Left lung (tissue), 10 donors: ENCODE results near the gene ING3. TPM values are rescaled to one million over a fixed set of nuclear protein-coding genes. Genes with fewer than 3 reads are reported as not detected.
A peak's percentile ranks its signal among the peaks of the same experiment; 100 is the strongest.

ENCODE experiments used
- ATAC-seq: fragments of 200-7000 bp; cut with Tn5 transposase; one replicate; pipeline ENCODE4 v1.9.1; 2020; ENCODE audit warnings: moderate library complexity
- DNase-seq, 4 donors: peaks; one replicate each; pipeline ENCODE4 v3.0.0-alpha.2; 2013 to 2020
- H3K27ac ChIP-seq, 2 donors: fragments of 200-600 bp; sonication (generic) in 1 of 2; one replicate each; pipeline versions ENCODE4 v1.5.0 to v1.8.0; 2020 to 2021
- H3K27me3 ChIP-seq, 2 donors: fragments of 200-600 bp; sonication (generic) in 1 of 2; one replicate each; pipeline versions ENCODE4 v1.5.0 to v1.8.0; 2020 to 2021
- H3K36me3 ChIP-seq, 2 donors: fragments of 200-600 bp; sonication (generic) in 1 of 2; one replicate each; pipeline versions ENCODE4 v1.5.0 to v1.8.0; 2020 to 2021
- H3K4me1 ChIP-seq, 2 donors: fragments of 200-600 bp; one replicate each; pipeline ENCODE4 v1.8.0; 2021
- H3K4me3 ChIP-seq, 2 donors: fragments of 200-600 bp; sonication (generic) in 1 of 2; one replicate each; pipeline versions ENCODE4 v1.5.0 to v1.8.0; 2020 to 2021; ENCODE audit warnings: mild to moderate bottlenecking in 1 of 2
- H3K9me3 ChIP-seq, 2 donors: fragments of 200-600 bp; sonication (generic) in 1 of 2; one replicate each; pipeline versions ENCODE4 v1.5.0 to v1.8.0; 2020 to 2021
- CTCF ChIP-seq, 2 donors: fragments of 200-600 bp; sonication (generic) in 1 of 2; IDR thresholded peaks; one replicate each; pipeline versions ENCODE4 v1.5.0 to v1.8.0; 2021; ENCODE audit warnings: antibody characterized with exemption in 2 of 2
- intact Hi-C, 2 donors: fragments of 100-400 bp; cut with DNase I; formaldehyde crosslinking; loops; one replicate each; pipeline versions ENCODE4 v1.11.2 to v1.14.2; 2022
- polyA plus RNA-seq, 6 donors: library from polyadenylated mRNA; unstranded; fragments of 120-200 nt; gene quantifications; one replicate each; pipeline ENCODE4 v1.2.1, GENCODE V29; 2013; ENCODE audit not compliant: insufficient read length in 6 of 6
- total RNA-seq, 2 donors: library from RNA; stranded (reverse); fragmentation: NEBNext Ultra II Directional; extraction: Animal tissue kit (Norgen Biotek cat#: 25700); gene quantifications; one replicate each; pipeline ENCODE4 v1.2.1, GENCODE V29; 2021
- donor health status: DM: no; HTN: yes; CAD: no.
- donor health status: DM: no; HTN: no; CAD: no.

Gene ING3
- total and polyA plus RNA-seq, 8 donors: 13.1 to 40.6 (median 34.5) TPM

- H3K27me3 ChIP-seq: no peaks in the 10 kb centered on the region
- H3K4me1 ChIP-seq: peaks cover 0 to 5% of the 10 kb centered on the region in 2 donors
- intact Hi-C loops: no loop called here
- ATAC-seq (no peak), DNase-seq (no peak)
- no peaks in the 10 kb centered on the region for H3K9me3 ChIP-seq
- no peak overlapping the region for H3K27ac ChIP-seq
- no peaks in the 10 kb centered on the region for H3K36me3 ChIP-seq
- TF ChIP-seq CTCF (IDR thresholded peaks at IDR 0.05): no peak
- H3K4me3 ChIP-seq: no peak overlapping the region
These were observed 62.3 kb downstream of the ING3 start for GRCh38 chr7:121012919-121013318.

DNA sequence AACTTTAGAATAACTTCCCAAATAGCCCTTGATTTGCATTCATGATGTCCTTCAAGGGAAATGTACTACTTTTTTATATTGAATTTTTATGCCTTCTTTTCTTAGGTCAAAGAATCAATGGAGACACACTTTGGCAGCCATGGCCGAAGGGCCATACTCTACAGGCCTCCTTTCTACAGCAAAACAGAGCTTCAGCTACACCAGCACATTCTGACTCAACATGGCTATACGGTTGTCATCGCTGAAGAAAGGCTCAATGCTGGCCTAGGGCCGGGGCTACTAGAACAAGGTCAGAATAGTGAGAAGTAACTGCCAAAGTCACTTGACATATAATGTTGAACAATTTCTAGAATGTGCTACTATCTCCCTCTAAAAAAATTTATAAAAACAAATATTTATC is 65.0 kb downstream of the ING3 start:
- Histone ChIP-seq H3K36me3 (no peaks in the 10 kb centered on the region), H3K4me3 (no peak overlapping the region), H3K27ac (no peak overlapping the region), H3K27me3 (no peaks in the 10 kb centered on the region), H3K4me1 (peaks cover 0 to 25% of the 10 kb centered on the region in 2 donors), H3K9me3 (no peaks in the 10 kb centered on the region)
- TF ChIP-seq CTCF (IDR thresholded peaks at IDR 0.05): no peak
- DNase-seq: no peak
- intact Hi-C loops: no loop called here
- ATAC-seq: no peak

GRCh38 chr7:121016966-121017365 is 66.4 kb downstream of the ING3 start:
- peak overlapping the region in 1 of 2 donors; percentile 27 for H3K27ac ChIP-seq
- peak; percentile 33 for ATAC-seq
- peaks cover 0 to 33% of the 10 kb centered on the region in 2 donors for H3K4me1 ChIP-seq
- TF ChIP-seq CTCF (IDR thresholded peaks at IDR 0.05): no peak
- H3K36me3 ChIP-seq: no peaks in the 10 kb centered on the region
- no peaks in the 10 kb centered on the region for H3K9me3 ChIP-seq
- no peak for DNase-seq
- no peaks in the 10 kb centered on the region for H3K27me3 ChIP-seq
- H3K4me3 ChIP-seq: no peak overlapping the region
- intact Hi-C loops: no loop called here

GRCh38 chr7:121017586-121017985 is 67.0 kb downstream of the ING3 start:
- Histone ChIP-seq H3K4me1 (peaks cover 0 to 33% of the 10 kb centered on the region in 2 donors), H3K36me3 (no peaks in the 10 kb centered on the region), H3K4me3 (no peak overlapping the region), H3K27ac (no peak overlapping the region), H3K27me3 (no peaks in the 10 kb centered on the region), H3K9me3 (no peaks in the 10 kb centered on the region)
- ATAC-seq (no peak), DNase-seq (peak in 1 of 4 donors; percentile 47)
- intact Hi-C loops: no loop called here
- TF ChIP-seq CTCF (IDR thresholded peaks at IDR 0.05): no peak

GRCh38 chr7:121019018-121019417 is 68.4 kb downstream of the ING3 start:
- Histone ChIP-seq H3K4me3 (no peak overlapping the region), H3K27me3 (no peaks in the 10 kb centered on the region), H3K27ac (peak overlapping the region in 1 of 2 donors; percentile 21), H3K36me3 (no peaks in the 10 kb centered on the region), H3K9me3 (no peaks in the 10 kb centered on the region), H3K4me1 (peaks cover 0 to 45% of the 10 kb centered on the region in 2 donors)
- intact Hi-C loops: no loop called here
- no peak for TF ChIP-seq CTCF (IDR thresholded peaks at IDR 0.05)
- DNase-seq: no peak
- peak; percentile 51 for ATAC-seq
